ENCODE measurements around the gene MAML3.

Gene MAML3

GRCh38 chr4:140123666-140124377 is 30.2 kb downstream of the MAML3 start:
- no peak for DNase-seq

DNA sequence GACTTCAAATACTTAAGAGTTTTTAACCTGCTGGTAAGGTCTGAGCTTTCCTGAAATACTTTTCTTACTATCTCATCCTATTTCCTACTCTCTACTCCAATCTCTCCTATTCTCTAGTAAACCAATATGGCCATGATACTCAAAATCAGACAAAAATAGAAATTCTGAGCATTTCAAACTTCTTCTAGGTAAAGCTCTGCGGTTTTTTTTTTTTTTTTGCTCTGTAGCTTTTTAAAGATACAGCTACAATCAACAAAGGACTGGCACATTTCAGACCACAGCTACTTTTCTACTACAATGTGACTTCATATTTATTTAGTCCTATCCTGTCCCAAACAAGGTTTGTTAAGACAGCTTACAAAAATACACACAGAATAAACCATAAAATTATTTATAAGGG is 31.1 kb downstream of the MAML3 start:
- DNase-seq = no peak

GRCh38 chr4:140121646-140122045 is 32.3 kb downstream of the MAML3 start:
- DNase-seq = no peak

GRCh38 chr4:140118931-140119640 is 34.9 kb downstream of the MAML3 start:
- no peak for DNase-seq

GRCh38 chr4:140117947-140118346 is 36.0 kb downstream of the MAML3 start:
- DNase-seq = no peak

DNA sequence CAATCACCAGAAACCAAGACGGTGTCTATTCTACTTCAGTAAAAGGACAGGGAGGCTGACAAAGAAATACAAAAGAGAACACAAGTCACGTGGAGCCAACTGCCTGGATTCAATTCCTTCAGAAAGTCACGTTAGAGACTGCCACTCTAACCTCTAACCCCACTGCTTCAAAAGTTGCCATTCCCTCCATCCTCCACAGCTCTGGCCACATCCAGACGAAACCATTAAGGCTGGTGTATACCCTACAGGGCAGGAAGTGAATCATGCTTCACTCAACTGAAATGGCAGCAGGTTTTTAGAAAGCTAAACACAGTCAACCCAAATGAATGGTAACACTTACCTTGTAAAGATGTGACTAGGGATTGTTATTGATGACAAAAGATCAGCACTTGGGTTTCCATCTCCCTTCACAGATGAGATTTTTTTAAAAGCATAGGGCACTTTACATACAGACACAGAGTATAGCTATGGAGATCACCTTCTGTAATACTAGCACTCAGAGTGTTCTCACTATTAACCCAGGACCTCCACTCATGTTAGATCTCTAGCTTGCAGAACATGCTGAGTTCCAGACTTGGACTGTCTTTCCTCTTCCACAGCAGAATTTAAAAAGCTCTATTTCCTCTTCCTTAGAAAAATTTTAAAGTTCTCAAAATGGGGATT is 37.4 kb downstream of the MAML3 start:
- no peak for DNase-seq

DNA sequence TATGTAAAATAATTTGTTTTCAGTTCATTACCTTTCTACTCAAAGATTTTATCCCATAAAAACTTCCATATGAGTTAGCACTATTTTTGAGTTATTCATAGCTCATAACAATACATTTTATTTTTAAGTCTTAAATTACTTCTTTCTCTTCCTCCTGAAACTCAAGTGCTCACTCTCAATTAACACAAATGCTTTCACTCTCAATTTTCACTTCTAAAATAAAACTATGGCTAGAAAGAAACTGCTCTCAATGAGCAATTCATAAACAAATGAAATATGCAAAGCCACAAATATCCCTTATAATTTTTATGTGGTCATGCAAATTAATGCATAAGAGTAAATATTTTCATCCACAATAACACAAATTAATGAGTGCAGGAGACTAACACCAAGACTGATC is 38.8 kb downstream of the MAML3 start:
- DNase-seq = no peak

DNA sequence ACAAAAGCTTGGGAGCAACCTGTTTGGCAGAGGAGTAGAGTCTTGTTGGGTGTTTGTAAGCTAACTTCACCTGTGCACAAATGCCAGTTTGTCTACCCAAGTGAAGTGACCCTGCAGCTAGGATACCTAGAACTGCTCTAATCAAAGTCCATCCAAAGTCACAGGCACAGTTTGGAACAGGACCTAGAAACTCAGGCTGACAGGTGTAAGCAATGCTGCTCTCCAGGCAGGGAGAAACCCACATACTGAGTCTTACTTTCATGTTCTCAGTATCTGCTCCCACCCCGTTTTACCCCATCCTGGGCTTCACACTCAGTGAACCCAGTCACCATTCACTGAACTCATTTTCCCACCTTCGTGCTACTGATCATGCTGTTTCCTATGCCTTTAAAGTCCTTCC is 40.3 kb downstream of the MAML3 start:
- DNase-seq = no peak

GRCh38 chr4:140112576-140112975 is 41.4 kb downstream of the MAML3 start:
- no peak for DNase-seq

- no peak for DNase-seq
Measured at GRCh38 chr4:140111256-140111655, 42.7 kb downstream of the MAML3 start.

DNA sequence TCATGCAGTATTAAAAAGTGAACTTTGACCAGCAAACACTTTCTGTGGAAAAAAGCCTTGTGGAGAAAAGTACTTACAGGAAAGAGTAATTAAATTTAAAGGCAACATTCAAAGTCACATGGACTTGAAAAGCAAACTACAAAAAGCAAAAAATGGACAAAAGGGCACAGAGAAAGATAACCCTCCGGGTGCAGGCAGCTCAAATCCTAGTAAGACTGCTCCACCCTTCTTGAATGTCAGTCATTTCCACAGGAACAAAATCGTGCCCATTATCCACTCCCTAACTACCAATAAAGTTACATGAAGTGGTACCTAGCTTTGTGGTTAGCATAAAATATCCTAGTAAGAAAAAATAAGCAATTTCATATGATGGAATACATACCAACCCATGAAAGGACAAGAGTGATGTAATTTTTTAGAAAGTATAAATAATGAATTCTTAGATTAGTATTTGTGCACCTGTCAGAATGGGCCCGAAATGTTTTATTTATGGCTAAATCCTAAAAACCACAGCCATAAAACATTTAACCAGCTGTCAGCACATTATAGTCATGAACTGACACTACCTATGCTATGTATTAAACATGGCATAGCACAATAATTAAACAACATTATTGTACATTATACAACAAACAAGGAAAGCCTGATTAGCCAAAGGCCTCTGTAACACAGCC is 43.3 kb downstream of the MAML3 start:
- DNase-seq = no peak

DNA sequence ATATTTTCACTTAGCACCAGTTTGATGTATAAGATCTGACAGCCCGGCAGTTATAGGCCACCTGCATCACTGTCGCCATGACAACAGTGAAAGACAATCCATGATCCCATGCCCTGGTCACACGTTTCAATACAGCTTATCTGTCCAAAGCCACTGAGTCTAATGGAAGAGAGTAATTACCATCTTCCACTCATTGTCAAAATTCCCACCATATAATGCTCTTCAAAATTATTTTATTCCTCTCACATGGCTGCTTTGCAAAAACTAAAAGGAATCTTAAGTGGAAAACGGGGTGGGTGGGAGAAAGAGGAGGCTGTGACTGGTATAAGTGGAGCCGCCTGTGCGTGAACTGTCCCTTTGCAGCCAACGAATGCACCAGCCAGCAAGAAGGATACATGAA is 44.2 kb downstream of the MAML3 start:
- no peak for DNase-seq

DNA sequence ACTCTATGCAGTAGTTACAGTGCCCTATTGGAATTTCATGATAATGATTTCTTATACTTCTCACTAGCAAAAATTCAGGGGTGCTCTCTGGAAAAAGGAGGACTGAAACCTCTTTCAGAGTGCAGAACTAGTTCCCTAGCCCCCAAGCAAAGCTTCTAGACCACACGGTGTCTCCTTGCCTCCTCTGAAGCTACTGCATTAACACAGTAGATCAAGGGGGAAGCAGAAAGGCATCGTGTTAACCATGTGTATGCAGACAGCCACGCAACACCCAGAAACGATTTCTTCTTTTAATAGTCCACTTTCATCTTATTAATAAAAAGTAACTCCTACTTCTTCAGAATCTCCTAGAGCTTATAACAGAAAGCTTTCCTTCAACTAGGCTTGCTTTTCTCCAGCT is 44.7 kb downstream of the MAML3 start:
- no peak for DNase-seq

GRCh38 chr4:140108713-140109230 is 45.2 kb downstream of the MAML3 start:
- no peak for DNase-seq

DNA sequence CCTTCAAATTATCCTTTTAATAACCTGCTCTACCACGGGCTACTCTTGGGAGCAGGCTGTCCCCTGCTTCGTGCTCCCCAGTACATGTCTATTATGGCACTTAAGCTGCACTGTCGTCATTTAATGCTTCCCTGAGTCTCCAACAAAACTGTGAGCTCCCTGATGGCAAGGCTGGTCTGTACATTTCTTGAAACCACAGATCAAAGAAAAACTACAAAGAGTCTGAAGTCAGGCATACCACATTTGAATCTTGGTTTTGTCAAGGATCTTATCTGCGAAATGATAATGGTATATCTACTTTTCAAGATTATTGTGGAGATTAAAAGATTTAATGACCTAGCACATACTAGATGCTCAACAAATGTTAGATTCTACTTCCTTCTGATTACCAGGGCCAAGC is 45.7 kb downstream of the MAML3 start:
- DNase-seq = no peak

DNA sequence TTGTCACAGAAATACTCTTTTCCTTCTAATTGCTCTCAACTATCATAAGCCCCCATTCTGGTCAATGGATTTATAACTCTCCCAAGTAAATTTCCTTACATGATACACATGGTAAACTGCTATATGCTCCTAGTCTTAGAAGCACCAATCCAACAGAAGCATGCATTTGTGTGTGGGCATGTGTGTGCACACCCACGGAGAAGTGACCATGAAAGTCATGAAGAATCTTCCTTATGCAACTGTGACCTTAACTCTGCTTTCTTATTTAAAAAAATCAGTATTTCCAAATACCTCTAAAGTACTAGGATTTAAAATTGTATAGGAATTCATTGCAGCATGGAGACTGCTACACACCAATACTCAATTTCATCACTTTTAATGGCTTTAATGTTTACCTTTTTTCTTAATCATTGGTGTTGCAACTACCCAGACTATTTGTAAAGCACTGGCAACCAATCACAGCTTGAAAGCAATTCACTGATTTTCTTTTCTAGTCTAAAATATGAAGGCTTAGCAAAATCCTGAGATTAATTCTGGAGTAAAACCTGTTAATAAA is 47.6 kb downstream of the MAML3 start:
- DNase-seq = no peak

DNA sequence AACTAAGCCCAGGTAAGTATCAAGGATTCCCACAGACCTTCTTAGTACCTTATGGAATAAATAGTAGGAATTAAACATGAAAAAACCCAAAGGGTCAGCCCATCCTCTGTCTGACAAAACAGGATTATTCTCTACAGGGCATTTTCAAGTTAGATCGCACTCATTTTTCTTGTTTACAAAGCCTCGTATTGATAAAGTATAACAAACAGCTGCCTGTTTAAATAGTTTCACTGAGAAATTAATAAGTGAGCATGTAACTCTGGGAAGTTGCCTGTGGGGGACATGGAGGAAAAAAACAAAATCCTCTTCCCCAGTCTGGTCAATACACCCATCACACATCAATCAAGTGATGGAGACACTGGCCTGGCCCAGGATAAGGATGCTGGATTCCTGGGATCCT is 48.5 kb downstream of the MAML3 start:
- no peak for DNase-seq

- peak; percentile 44 for DNase-seq
Measured at GRCh38 chr4:140103676-140104075, 50.3 kb downstream of the MAML3 start.

DNA sequence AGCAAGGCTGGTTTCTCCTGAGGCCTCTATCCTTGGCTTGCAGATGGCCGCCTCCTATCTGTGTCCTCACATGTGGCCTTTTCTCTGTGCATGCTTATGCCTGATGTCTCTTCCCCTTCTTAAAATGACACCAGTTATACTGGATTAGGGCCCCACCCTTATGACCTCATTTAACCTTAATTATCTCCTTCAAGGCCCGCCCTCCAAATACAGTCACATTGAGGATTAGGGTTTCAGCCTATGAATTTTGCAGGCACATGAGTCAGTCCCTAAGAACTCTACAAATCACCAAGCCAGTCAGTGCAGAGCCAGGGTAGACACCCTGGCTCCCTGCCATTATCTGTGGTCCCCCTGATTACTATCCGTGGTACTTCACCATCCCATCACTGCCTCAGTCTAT is 51.6 kb downstream of the MAML3 start:
- no peak for DNase-seq

- no peak for DNase-seq
Measured at GRCh38 chr4:140100771-140101170, 53.2 kb downstream of the MAML3 start.

GRCh38 chr4:140099983-140100382 is 54.0 kb downstream of the MAML3 start:
- no peak for DNase-seq

GRCh38 chr4:140098455-140099160 is 55.4 kb downstream of the MAML3 start:
- DNase-seq = no peak
